Stimulated activated CD4-positive, alpha-beta T cell treated with anti-CD3 and anti-CD28 coated beads, Interleukin-2, amount 100 ng/mL, for 4 hours (primary cell): Measurements from ENCODE around the gene JMJD1C.

Source experiments
- DNase-seq: peaks from one replicate; pipeline ENCODE4 v3.0.0-alpha.2; 2020; ENCODE audit warnings: low read depth

JMJD1C gene

GRCh38 chr10:63217120-63217605 lies 248.6 kb downstream of the JMJD1C start:
- DNase-seq, result peak; percentile 16

GRCh38 chr10:63214571-63214970 lies 251.2 kb downstream of the JMJD1C start:
- DNase-seq, result no peak

GRCh38 chr10:63213489-63213888 lies 252.3 kb downstream of the JMJD1C start:
- no peak for DNase-seq

GRCh38 chr10:63210611-63211196 lies 255.1 kb downstream of the JMJD1C start:
- no peak for DNase-seq

GRCh38 chr10:63209705-63210104 lies 256.1 kb downstream of the JMJD1C start:
- DNase-seq, result no peak

- DNase-seq, result no peak
Measured at GRCh38 chr10:63208986-63209385, 256.8 kb downstream of the JMJD1C start.

GRCh38 chr10:63206997-63207811 lies 258.6 kb downstream of the JMJD1C start:
- DNase-seq, result no peak

GRCh38 chr10:63206576-63206975 lies 259.2 kb downstream of the JMJD1C start:
- no peak for DNase-seq

- DNase-seq, result no peak
Measured at GRCh38 chr10:63205421-63205820, 260.4 kb downstream of the JMJD1C start.

- no peak for DNase-seq
Measured at GRCh38 chr10:63204667-63205391, 260.9 kb downstream of the JMJD1C start.

- DNase-seq, result no peak
Measured at GRCh38 chr10:63201118-63201517, 264.7 kb downstream of the JMJD1C start.

- no peak for DNase-seq
Measured at GRCh38 chr10:63200431-63200830, 265.3 kb downstream of the JMJD1C start.

- no peak for DNase-seq
Measured at GRCh38 chr10:63199716-63200115, 266.1 kb downstream of the JMJD1C start.

GRCh38 chr10:63197344-63198092 lies 268.3 kb downstream of the JMJD1C start:
- no peak for DNase-seq

- DNase-seq, result no peak
Measured at GRCh38 chr10:63192826-63193225, 273.0 kb downstream of the JMJD1C start.

GRCh38 chr10:63175534-63175933 lies 290.2 kb downstream of the JMJD1C start:
- DNase-seq, result no peak

- DNase-seq, result no peak
Measured at GRCh38 chr10:63173468-63174232, 292.1 kb downstream of the JMJD1C start.

- DNase-seq, result no peak
Measured at GRCh38 chr10:63171926-63172325, 293.9 kb downstream of the JMJD1C start.

GRCh38 chr10:63171255-63171855 lies 294.4 kb downstream of the JMJD1C start:
- DNase-seq, result no peak

- DNase-seq, result no peak
Measured at GRCh38 chr10:63169624-63170023, 296.2 kb downstream of the JMJD1C start.
